ENCODE measurements around the gene CXCR6. TPM values are rescaled to one million over a fixed set of nuclear protein-coding genes. Genes with fewer than 3 reads are reported as not detected.

The CXCR6 gene
- total RNA-seq, 1 donor from 2014 or later: not detected

GRCh38 chr3:45944830-45945620 is 1.8 kb downstream of the CXCR6 start:
- Mint-ChIP-seq H3K4me1 (ENCODE audit: unreplicated experiment) (no peaks in the 10 kb centered on the region), H3K27me3 (ENCODE audit: unreplicated experiment) (no peaks in the 10 kb centered on the region), H3K9me3 (ENCODE audit: unreplicated experiment) (no peaks in the 10 kb centered on the region), H3K36me3 (ENCODE audit: unreplicated experiment) (peaks cover 28% of the 10 kb centered on the region), H3K27ac (ENCODE audit: unreplicated experiment) (no peak overlapping the region), H3K4me3 (ENCODE audit: unreplicated experiment) (no peak overlapping the region)
- no peak for DNase-seq (ENCODE audit: extremely low spot score, unreplicated experiment)
- TF ChIP-seq, protein P1, sequence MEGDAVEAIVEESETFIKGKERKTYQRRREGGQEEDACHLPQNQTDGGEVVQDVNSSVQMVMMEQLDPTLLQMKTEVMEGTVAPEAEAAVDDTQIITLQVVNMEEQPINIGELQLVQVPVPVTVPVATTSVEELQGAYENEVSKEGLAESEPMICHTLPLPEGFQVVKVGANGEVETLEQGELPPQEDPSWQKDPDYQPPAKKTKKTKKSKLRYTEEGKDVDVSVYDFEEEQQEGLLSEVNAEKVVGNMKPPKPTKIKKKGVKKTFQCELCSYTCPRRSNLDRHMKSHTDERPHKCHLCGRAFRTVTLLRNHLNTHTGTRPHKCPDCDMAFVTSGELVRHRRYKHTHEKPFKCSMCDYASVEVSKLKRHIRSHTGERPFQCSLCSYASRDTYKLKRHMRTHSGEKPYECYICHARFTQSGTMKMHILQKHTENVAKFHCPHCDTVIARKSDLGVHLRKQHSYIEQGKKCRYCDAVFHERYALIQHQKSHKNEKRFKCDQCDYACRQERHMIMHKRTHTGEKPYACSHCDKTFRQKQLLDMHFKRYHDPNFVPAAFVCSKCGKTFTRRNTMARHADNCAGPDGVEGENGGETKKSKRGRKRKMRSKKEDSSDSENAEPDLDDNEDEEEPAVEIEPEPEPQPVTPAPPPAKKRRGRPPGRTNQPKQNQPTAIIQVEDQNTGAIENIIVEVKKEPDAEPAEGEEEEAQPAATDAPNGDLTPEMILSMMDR (IDR thresholded peaks at IDR 0.05): no peak

DNA sequence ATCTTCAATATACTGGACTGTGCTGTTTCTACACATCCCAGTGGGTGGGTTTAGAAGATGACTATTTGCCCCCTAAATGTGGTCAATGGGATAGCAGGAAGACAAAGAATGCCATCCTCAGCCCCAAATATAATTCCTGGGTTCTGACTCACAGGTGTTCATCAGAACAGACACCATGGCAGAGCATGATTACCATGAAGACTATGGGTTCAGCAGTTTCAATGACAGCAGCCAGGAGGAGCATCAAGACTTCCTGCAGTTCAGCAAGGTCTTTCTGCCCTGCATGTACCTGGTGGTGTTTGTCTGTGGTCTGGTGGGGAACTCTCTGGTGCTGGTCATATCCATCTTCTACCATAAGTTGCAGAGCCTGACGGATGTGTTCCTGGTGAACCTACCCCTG is 3.0 kb downstream of the CXCR6 start:
- Mint-ChIP-seq H3K4me3 (ENCODE audit: unreplicated experiment) (no peak overlapping the region), H3K36me3 (ENCODE audit: unreplicated experiment) (peaks cover 26% of the 10 kb centered on the region), H3K27ac (ENCODE audit: unreplicated experiment) (no peak overlapping the region), H3K9me3 (ENCODE audit: unreplicated experiment) (no peaks in the 10 kb centered on the region), H3K27me3 (ENCODE audit: unreplicated experiment) (no peaks in the 10 kb centered on the region), H3K4me1 (ENCODE audit: unreplicated experiment) (no peaks in the 10 kb centered on the region)
- DNase-seq (ENCODE audit: extremely low spot score, unreplicated experiment): no peak
- TF ChIP-seq, protein P1 (IDR thresholded peaks at IDR 0.05): no peak

DNA sequence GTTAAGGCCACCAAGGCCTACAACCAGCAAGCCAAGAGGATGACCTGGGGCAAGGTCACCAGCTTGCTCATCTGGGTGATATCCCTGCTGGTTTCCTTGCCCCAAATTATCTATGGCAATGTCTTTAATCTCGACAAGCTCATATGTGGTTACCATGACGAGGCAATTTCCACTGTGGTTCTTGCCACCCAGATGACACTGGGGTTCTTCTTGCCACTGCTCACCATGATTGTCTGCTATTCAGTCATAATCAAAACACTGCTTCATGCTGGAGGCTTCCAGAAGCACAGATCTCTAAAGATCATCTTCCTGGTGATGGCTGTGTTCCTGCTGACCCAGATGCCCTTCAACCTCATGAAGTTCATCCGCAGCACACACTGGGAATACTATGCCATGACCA is 3.6 kb downstream of the CXCR6 start:
- Mint-ChIP-seq H3K9me3 (ENCODE audit: unreplicated experiment) (no peaks in the 10 kb centered on the region), H3K4me1 (ENCODE audit: unreplicated experiment) (no peaks in the 10 kb centered on the region), H3K36me3 (ENCODE audit: unreplicated experiment) (peaks cover 26% of the 10 kb centered on the region), H3K27me3 (ENCODE audit: unreplicated experiment) (no peaks in the 10 kb centered on the region), H3K27ac (ENCODE audit: unreplicated experiment) (no peak overlapping the region), H3K4me3 (ENCODE audit: unreplicated experiment) (no peak overlapping the region)
- TF ChIP-seq, protein P1 (IDR thresholded peaks at IDR 0.05): no peak
- DNase-seq (ENCODE audit: extremely low spot score, unreplicated experiment): no peak

DNA sequence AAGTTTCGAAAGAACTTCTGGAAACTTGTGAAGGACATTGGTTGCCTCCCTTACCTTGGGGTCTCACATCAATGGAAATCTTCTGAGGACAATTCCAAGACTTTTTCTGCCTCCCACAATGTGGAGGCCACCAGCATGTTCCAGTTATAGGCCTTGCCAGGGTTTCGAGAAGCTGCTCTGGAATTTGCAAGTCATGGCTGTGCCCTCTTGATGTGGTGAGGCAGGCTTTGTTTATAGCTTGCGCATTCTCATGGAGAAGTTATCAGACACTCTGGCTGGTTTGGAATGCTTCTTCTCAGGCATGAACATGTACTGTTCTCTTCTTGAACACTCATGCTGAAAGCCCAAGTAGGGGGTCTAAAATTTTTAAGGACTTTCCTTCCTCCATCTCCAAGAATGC is 4.1 kb downstream of the CXCR6 start:
- DNase-seq (ENCODE audit: extremely low spot score, unreplicated experiment): no peak
- H3K4me3 Mint-ChIP-seq (ENCODE audit: unreplicated experiment): no peak overlapping the region
- H3K27ac Mint-ChIP-seq (ENCODE audit: unreplicated experiment): no peak overlapping the region
- no peaks in the 10 kb centered on the region for H3K27me3 Mint-ChIP-seq (ENCODE audit: unreplicated experiment)
- TF ChIP-seq, protein P1 (IDR thresholded peaks at IDR 0.05): no peak
- H3K36me3 Mint-ChIP-seq (ENCODE audit: unreplicated experiment): peaks cover 29% of the 10 kb centered on the region
- no peaks in the 10 kb centered on the region for H3K4me1 Mint-ChIP-seq (ENCODE audit: unreplicated experiment)
- no peaks in the 10 kb centered on the region for H3K9me3 Mint-ChIP-seq (ENCODE audit: unreplicated experiment)

DNA sequence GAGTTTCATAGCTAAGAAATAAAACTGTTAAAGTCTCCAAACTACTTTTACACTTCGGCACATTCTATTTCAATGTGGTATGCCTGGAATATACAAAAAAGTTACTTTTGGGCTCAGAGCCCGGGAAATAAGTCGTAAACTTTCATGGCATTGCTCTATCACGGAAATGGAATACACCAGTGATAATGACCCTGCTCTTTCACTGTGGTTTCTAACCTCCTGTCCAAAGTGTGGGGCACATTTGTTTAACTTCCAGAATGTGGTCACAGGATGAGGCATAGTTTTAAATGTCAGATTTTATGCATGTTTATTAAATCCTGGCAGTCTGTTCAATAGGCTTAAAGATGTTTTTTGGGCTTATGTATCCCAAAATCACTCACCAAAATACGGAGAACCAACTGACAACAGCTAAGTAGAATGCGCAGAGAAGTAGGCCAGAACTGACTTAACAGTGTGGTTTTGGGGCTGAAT is 5.1 kb downstream of the CXCR6 start:
- TF ChIP-seq, protein P1 (IDR thresholded peaks at IDR 0.05): no peak
- Mint-ChIP-seq H3K4me3 (ENCODE audit: unreplicated experiment) (no peak overlapping the region), H3K27me3 (ENCODE audit: unreplicated experiment) (no peaks in the 10 kb centered on the region), H3K4me1 (ENCODE audit: unreplicated experiment) (no peaks in the 10 kb centered on the region), H3K27ac (ENCODE audit: unreplicated experiment) (no peak overlapping the region), H3K9me3 (ENCODE audit: unreplicated experiment) (no peaks in the 10 kb centered on the region), H3K36me3 (ENCODE audit: unreplicated experiment) (peaks cover 35% of the 10 kb centered on the region)
- no peak for DNase-seq (ENCODE audit: extremely low spot score, unreplicated experiment)

All from osteocyte (in vitro differentiated cells).